ENCODE results near the gene CA5A.
"Not testable (repeated sequence)": the region's sequence is repeated elsewhere in the genome, so short reads cannot be mapped to it uniquely, and the experiment has no call there.

The CA5A gene

GRCh38 chr16:87891764-87892163 lies 44.6 kb downstream of the CA5A start:
- DNase-seq, result no peak

GRCh38 chr16:87889762-87890161 lies 46.6 kb downstream of the CA5A start:
- not testable (repeated sequence) for DNase-seq

- not testable (repeated sequence) for DNase-seq
These were observed 48.0 kb downstream of the CA5A start for GRCh38 chr16:87888346-87888745.

- not testable (repeated sequence) for DNase-seq
These were observed 48.4 kb downstream of the CA5A start for GRCh38 chr16:87887931-87888330.

GRCh38 chr16:87885371-87885967 lies 50.9 kb downstream of the CA5A start:
- DNase-seq, result not testable (repeated sequence)

- no peak for DNase-seq
These were observed 53.8 kb downstream of the CA5A start for GRCh38 chr16:87882436-87883019.

- DNase-seq, result no peak
These were observed 54.8 kb downstream of the CA5A start for GRCh38 chr16:87881324-87882200.

- no peak for DNase-seq
These were observed 56.1 kb downstream of the CA5A start for GRCh38 chr16:87880117-87880696.

GRCh38 chr16:87879411-87880013 lies 56.8 kb downstream of the CA5A start:
- not testable (repeated sequence) for DNase-seq

- DNase-seq, result no peak
These were observed 57.6 kb downstream of the CA5A start for GRCh38 chr16:87878704-87879103.

GRCh38 chr16:87877942-87878507 lies 58.3 kb downstream of the CA5A start:
- no peak for DNase-seq

- DNase-seq, result no peak
These were observed 61.5 kb downstream of the CA5A start for GRCh38 chr16:87874639-87875427.

GRCh38 chr16:87870418-87871291 lies 65.7 kb downstream of the CA5A start:
- DNase-seq, result peak; percentile 57

- DNase-seq, result not testable (repeated sequence)
These were observed 66.4 kb downstream of the CA5A start for GRCh38 chr16:87869879-87870417.

- peak; percentile 51 for DNase-seq
These were observed 67.1 kb downstream of the CA5A start, which contains the start of gene SLC7A5 for GRCh38 chr16:87869061-87869878. SLC7A5 (minus strand) TSS chr16:87869507; CDS start chr16:87869422, 85 bp downstream.

GRCh38 chr16:87868254-87869029 lies 67.9 kb downstream of the CA5A start:
- not testable (repeated sequence) for DNase-seq

- not testable (repeated sequence) for DNase-seq
These were observed 70.3 kb downstream of the CA5A start for GRCh38 chr16:87865902-87866555.
